ENCODE measurements around the gene MAPK9. TPM values are rescaled to one million over a fixed set of nuclear protein-coding genes. Genes with fewer than 3 reads are reported as not detected.
"Not testable (repeated sequence)": the region's sequence is repeated elsewhere in the genome, so short reads cannot be mapped to it uniquely, and the experiment has no call there.

Gene MAPK9
- total RNA-seq, 2 experiments from 2014 or later, result 42.5 to 44.4 TPM

GRCh38 chr5:180299014-180299413 is 7.1 kb upstream of the MAPK9 start:
- H3K27ac Mint-ChIP-seq; H3K36me3 Mint-ChIP-seq (ENCODE audit: low read depth); H3K27me3 Mint-ChIP-seq; POLR2A ChIA-PET; H3K4me1 Mint-ChIP-seq; H3K4me3 Mint-ChIP-seq; DNase-seq; CTCF ChIA-PET; H3K9me3 Mint-ChIP-seq: not testable (repeated sequence)

- CTCF ChIA-PET, result interaction anchor here (1.0 to 1.2 kb wide), 2 partner anchors 17 to 31 kb away, joined by 3 to 5 read pairs; no protein-coding TSS in a partner anchor
These were observed 5.9 kb upstream of the MAPK9 start for GRCh38 chr5:180297587-180298282.

GRCh38 chr5:180296771-180297170 is 4.9 kb upstream of the MAPK9 start:
- no peaks in the 10 kb centered on the region for H3K9me3 Mint-ChIP-seq
- POLR2A ChIA-PET, result interaction anchor here (1.0 kb wide), 1 partner anchor 19 kb away, joined by 3 read pairs; no protein-coding TSS in a partner anchor
- H3K27ac Mint-ChIP-seq, result no peak overlapping the region
- peaks cover 2% of the 10 kb centered on the region for H3K36me3 Mint-ChIP-seq (ENCODE audit: low read depth)
- peaks cover 3% of the 10 kb centered on the region for H3K27me3 Mint-ChIP-seq
- H3K4me3 Mint-ChIP-seq, result no peak overlapping the region
- no peak for DNase-seq
- CTCF ChIA-PET, result interaction anchor here (1.2 kb wide), 1 partner anchor 32 kb away, joined by 5 read pairs; no protein-coding TSS in a partner anchor
- H3K4me1 Mint-ChIP-seq, result peaks cover 13% of the 10 kb centered on the region

More at GRCh38 chr5:180297587-180298282, 5.9 kb upstream of the MAPK9 start:
- Mint-ChIP-seq H3K36me3 (ENCODE audit: low read depth) (peaks cover 2% of the 10 kb centered on the region), H3K27me3 (peaks cover 3% of the 10 kb centered on the region), H3K4me3 (no peak overlapping the region), H3K4me1 (peaks cover 11% of the 10 kb centered on the region), H3K27ac (no peak overlapping the region), H3K9me3 (no peaks in the 10 kb centered on the region)
- POLR2A ChIA-PET, result no interaction called here
- DNase-seq, result no peak

- Mint-ChIP-seq H3K9me3 (no peaks in the 10 kb centered on the region), H3K27ac (no peak overlapping the region), H3K27me3 (no peaks in the 10 kb centered on the region), H3K4me1 (peaks cover 24% of the 10 kb centered on the region), H3K36me3 (ENCODE audit: low read depth) (peaks cover 5% of the 10 kb centered on the region), H3K4me3 (no peak overlapping the region)
- no peak for DNase-seq
- ChIA-PET POLR2A (interaction anchor here (1.5 to 2.1 kb wide), 2 partner anchors 19 to 21 kb away, joined by 4 to 7 read pairs; no protein-coding TSS in a partner anchor), CTCF (interaction anchor here (2.1 to 4.4 kb wide), 3 partner anchors 20 to 176 kb away, joined by 7 to 53 read pairs (median 49); no protein-coding TSS in a partner anchor)
These were observed 3.2 kb upstream of the MAPK9 start for GRCh38 chr5:180294913-180295555.

GRCh38 chr5:180294411-180294810 is 2.5 kb upstream of the MAPK9 start:
- Mint-ChIP-seq H3K36me3 (ENCODE audit: low read depth) (peaks cover 6% of the 10 kb centered on the region), H3K27ac (no peak overlapping the region), H3K9me3 (no peaks in the 10 kb centered on the region), H3K4me3 (no peak overlapping the region), H3K27me3 (no peaks in the 10 kb centered on the region), H3K4me1 (peaks cover 25% of the 10 kb centered on the region)
- CTCF ChIA-PET, result interaction anchor here (1.1 to 4.4 kb wide), 6 partner anchors 21 to 198 kb away, joined by 3 to 53 read pairs (median 6); no protein-coding TSS in a partner anchor
- POLR2A ChIA-PET, result interaction anchor here (1.5 to 2.1 kb wide), 2 partner anchors 20 to 21 kb away, joined by 4 to 7 read pairs; no protein-coding TSS in a partner anchor
- no peak for DNase-seq

GRCh38 chr5:180291234-180291940 is 496 bp downstream of the MAPK9 start:
- ChIA-PET POLR2A (interaction anchor here (0.9 kb wide), 1 partner anchor 23 kb away, joined by 3 read pairs; no protein-coding TSS in a partner anchor), CTCF (interaction anchor here (0.8 to 1.3 kb wide), 4 partner anchors 10 to 37 kb away, joined by 3 to 8 read pairs (median 4); no protein-coding TSS in a partner anchor)
- Mint-ChIP-seq H3K27ac (peak overlapping the region; percentile 57), H3K9me3 (peaks cover 6% of the 10 kb centered on the region), H3K4me1 (peaks cover 25% of the 10 kb centered on the region), H3K36me3 (ENCODE audit: low read depth) (peaks cover 27% of the 10 kb centered on the region), H3K4me3 (peak overlapping the region; percentile 72), H3K27me3 (no peaks in the 10 kb centered on the region)
- DNase-seq, result peak; percentile 33

- ChIA-PET CTCF (interaction anchor here (0.8 to 1.3 kb wide), 6 partner anchors 9 to 81 kb away, joined by 3 to 8 read pairs (median 4); no protein-coding TSS in a partner anchor), POLR2A (interaction anchor here (0.9 to 1.5 kb wide), 2 partner anchors 9 to 24 kb away, joined by 3 to 4 read pairs; no protein-coding TSS in a partner anchor)
- Mint-ChIP-seq H3K27me3 (no peaks in the 10 kb centered on the region), H3K9me3 (peaks cover 6% of the 10 kb centered on the region), H3K27ac (peak overlapping the region; percentile 57), H3K4me3 (peak overlapping the region; percentile 72), H3K36me3 (ENCODE audit: low read depth) (peaks cover 30% of the 10 kb centered on the region), H3K4me1 (peaks cover 25% of the 10 kb centered on the region)
- DNase-seq, result no peak
These were observed 1.2 kb downstream of the MAPK9 start for GRCh38 chr5:180290568-180291233.

- ChIA-PET POLR2A (interaction anchor here (1.5 kb wide), 1 partner anchor 9 kb away, joined by 4 read pairs; no protein-coding TSS in a partner anchor), CTCF (interaction anchor here (1.0 to 1.3 kb wide), 5 partner anchors 24 to 80 kb away, joined by 3 to 8 read pairs (median 4); no protein-coding TSS in a partner anchor)
- no peak overlapping the region for H3K27ac Mint-ChIP-seq
- H3K36me3 Mint-ChIP-seq (ENCODE audit: low read depth), result peaks cover 36% of the 10 kb centered on the region
- DNase-seq, result no peak
- H3K4me1 Mint-ChIP-seq, result peaks cover 25% of the 10 kb centered on the region
- H3K9me3 Mint-ChIP-seq, result peaks cover 11% of the 10 kb centered on the region
- H3K27me3 Mint-ChIP-seq, result no peaks in the 10 kb centered on the region
- H3K4me3 Mint-ChIP-seq, result peak overlapping the region; percentile 72
These were observed 1.9 kb downstream of the MAPK9 start for GRCh38 chr5:180289966-180290365.

- H3K36me3 Mint-ChIP-seq (ENCODE audit: low read depth), result peaks cover 41% of the 10 kb centered on the region
- peaks cover 16% of the 10 kb centered on the region for H3K9me3 Mint-ChIP-seq
- no peak overlapping the region for H3K27ac Mint-ChIP-seq
- H3K27me3 Mint-ChIP-seq, result no peaks in the 10 kb centered on the region
- ChIA-PET POLR2A (interaction anchor here (1.5 kb wide), 1 partner anchor 8 kb away, joined by 4 read pairs; no protein-coding TSS in a partner anchor), CTCF (interaction anchor here (1.0 to 1.1 kb wide), 2 partner anchors 26 to 39 kb away, joined by 3 to 5 read pairs; no protein-coding TSS in a partner anchor)
- H3K4me3 Mint-ChIP-seq, result no peak overlapping the region
- peaks cover 25% of the 10 kb centered on the region for H3K4me1 Mint-ChIP-seq
- DNase-seq, result no peak
These were observed 2.5 kb downstream of the MAPK9 start for GRCh38 chr5:180289433-180289832.

- Mint-ChIP-seq H3K9me3 (peaks cover 16% of the 10 kb centered on the region), H3K27ac (no peak overlapping the region), H3K36me3 (ENCODE audit: low read depth) (peaks cover 54% of the 10 kb centered on the region), H3K27me3 (no peaks in the 10 kb centered on the region), H3K4me1 (peaks cover 15% of the 10 kb centered on the region), H3K4me3 (no peak overlapping the region)
- CTCF ChIA-PET, result no interaction called here
- POLR2A ChIA-PET, result no interaction called here
- DNase-seq, result no peak
These were observed 4.0 kb downstream of the MAPK9 start for GRCh38 chr5:180287868-180288267.

- Mint-ChIP-seq H3K27me3 (no peaks in the 10 kb centered on the region), H3K27ac (no peak overlapping the region), H3K36me3 (ENCODE audit: low read depth) (peaks cover 58% of the 10 kb centered on the region), H3K4me1 (peaks cover 12% of the 10 kb centered on the region), H3K9me3 (peaks cover 16% of the 10 kb centered on the region), H3K4me3 (no peak overlapping the region)
- ChIA-PET POLR2A (no interaction called here), CTCF (no interaction called here)
- DNase-seq, result no peak
These were observed 4.5 kb downstream of the MAPK9 start for GRCh38 chr5:180287404-180287803.

GRCh38 chr5:180284149-180284548 is 7.7 kb downstream of the MAPK9 start:
- Mint-ChIP-seq H3K9me3 (peaks cover 28% of the 10 kb centered on the region), H3K27me3 (no peaks in the 10 kb centered on the region), H3K27ac (no peak overlapping the region), H3K4me1 (no peaks in the 10 kb centered on the region), H3K36me3 (ENCODE audit: low read depth) (peaks cover 81% of the 10 kb centered on the region), H3K4me3 (no peak overlapping the region)
- CTCF ChIA-PET, result no interaction called here
- POLR2A ChIA-PET, result no interaction called here
- no peak for DNase-seq

Data from activated CD4-positive, alpha-beta memory T cell treated with anti-CD3 and anti-CD28 coated beads, Interleukin-2, amount 10 ng/mL, durations not matched to agents 7 days and 5 days (primary cell).